Neural progenitor cell (in vitro differentiated cells): ENCODE results near the gene SDHA. TPM values are rescaled to one million over a fixed set of nuclear protein-coding genes. Genes with fewer than 3 reads are reported as not detected.

Source experiments
- DNase-seq: peaks from one replicate; pipeline ENCODE4 v3.0.0-alpha.2; 2016; ENCODE audit warnings: low spot score
- H2AFZ ChIP-seq: fragments of 200-600 bp; sonication (generic); replicated peaks from 2 replicates; pipeline ENCODE4 v1.6.1; 2016; ENCODE audit warnings: antibody characterized with exemption
- H3F3A ChIP-seq: fragments of 200-600 bp; sonication (generic); 2 replicates; pipeline ENCODE4 v1.6.1; 2016; ENCODE audit warnings: antibody characterized with exemption, low read depth
- H3K27ac ChIP-seq: fragments of 200-600 bp; sonication (generic); 2 replicates; pipeline ENCODE4 v1.5.1; 2016; ENCODE audit warnings: mild to moderate bottlenecking
- H3K27me3 ChIP-seq: fragments of 200-600 bp; sonication (generic); 2 replicates; pipeline ENCODE4 v1.6.1; 2016; ENCODE audit warnings: mild to moderate bottlenecking, moderate library complexity
- H3K36me3 ChIP-seq: fragments of 200-600 bp; sonication (generic); 2 replicates; pipeline ENCODE4 v1.5.1; 2016
- H3K4me1 ChIP-seq: fragments of 200-600 bp; sonication (generic); 2 replicates; pipeline ENCODE4 v1.6.1; 2016; ENCODE audit warnings: mixed run types
- H3K4me2 ChIP-seq: fragments of 200-600 bp; sonication (generic); 2 replicates; pipeline ENCODE4 v1.6.1; 2016
- H3K4me3 ChIP-seq: fragments of 200-600 bp; sonication (generic); 2 replicates; pipeline ENCODE4 v1.5.1; 2016
- H3K79me2 ChIP-seq: fragments of 200-600 bp; sonication (generic); 2 replicates; pipeline ENCODE4 v1.6.1; 2016; ENCODE audit warnings: low read depth
- H3K9ac ChIP-seq: fragments of 200-600 bp; sonication (generic); 2 replicates; pipeline ENCODE4 v1.6.1; 2016
- H3K9me3 ChIP-seq: fragments of 200-600 bp; sonication (generic); 2 replicates; pipeline ENCODE4 v1.5.1; 2016; ENCODE audit warnings: low read depth
- H4K20me1 ChIP-seq: fragments of 200-600 bp; sonication (generic); 2 replicates; pipeline ENCODE4 v1.6.1; 2016; ENCODE audit warnings: low read depth
- H3K27ac Mint-ChIP-seq: 3 replicates; pipeline ENCODE4 v1.8.0; 2021; ENCODE audit warnings: mixed read lengths
- H3K27me3 Mint-ChIP-seq: 2 replicates; pipeline ENCODE4 v1.8.0; 2022; ENCODE audit warnings: low read depth, mild to moderate bottlenecking, inconsistent platforms, moderate library complexity, mixed read lengths; ENCODE audit not compliant: insufficient read depth
- H3K36me3 Mint-ChIP-seq: 3 replicates; pipeline ENCODE4 v1.8.0; 2021; ENCODE audit warnings: mixed read lengths
- H3K4me1 Mint-ChIP-seq: 3 replicates; pipeline ENCODE4 v1.8.0; 2021; ENCODE audit warnings: mixed read lengths
- H3K4me3 Mint-ChIP-seq: 3 replicates; pipeline ENCODE4 v1.8.0; 2021; ENCODE audit warnings: mild to moderate bottlenecking, moderate library complexity, mixed read lengths
- H3K9me3 Mint-ChIP-seq: 3 replicates; pipeline ENCODE4 v1.8.0; 2020; ENCODE audit warnings: mixed read lengths
- EZH2 ChIP-seq: fragments of 200-600 bp; sonication (generic); IDR thresholded peaks from 2 replicates; pipeline ENCODE4 v1.6.1; 2017; ENCODE audit warnings: antibody characterized with exemption, mild to moderate bottlenecking, moderate library complexity
- EZH2phosphoT487 ChIP-seq: fragments of 200-600 bp; sonication (generic); IDR thresholded peaks from 2 replicates; pipeline ENCODE4 v1.6.1; 2017; ENCODE audit warnings: antibody characterized with exemption
- total RNA-seq: library from RNA; depleted of rRNA; stranded (reverse); fragments of >200 nt; gene quantifications from 2 replicates; pipeline ENCODE4 v1.2.3, GENCODE V29; 2015; ENCODE audit warnings: low replicate concordance
- TF ChIP-seq, protein P1 (sequence below): fragments of 200-600 bp; sonication (generic); IDR thresholded peaks from 2 replicates; pipeline ENCODE4 v1.5.1; 2017; ENCODE audit warnings: antibody characterized with exemption, mild to moderate bottlenecking

The SDHA gene
- total RNA-seq, 1 donor from 2014 or later, result 47.1 TPM

DNA sequence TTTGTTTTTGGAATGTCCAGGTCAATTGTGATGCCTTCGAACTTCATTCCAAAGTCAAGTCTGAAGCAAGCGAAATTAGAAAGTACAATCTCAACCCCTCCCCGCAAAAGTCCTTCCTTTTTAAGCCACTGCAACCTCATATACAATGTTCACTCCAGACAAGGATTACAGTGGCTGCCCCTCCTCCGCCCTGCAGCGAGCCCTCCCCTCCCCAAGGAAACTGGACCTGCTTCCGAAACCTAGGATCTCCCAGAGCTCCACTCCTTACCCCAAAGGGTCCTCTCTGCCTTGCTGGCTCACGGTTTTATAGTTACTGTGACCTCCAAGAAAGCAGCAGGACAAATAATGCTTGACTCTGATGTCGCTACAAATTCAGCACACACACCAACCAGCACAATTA, 16.4 kb upstream of the SDHA start:
- Mint-ChIP-seq H3K27me3 (peaks cover 11% of the 10 kb centered on the region), H3K4me1 (peaks cover 30% of the 10 kb centered on the region), H3K4me3 (no peak overlapping the region), H3K9me3 (no peaks in the 10 kb centered on the region), H3K36me3 (peaks cover 19% of the 10 kb centered on the region), H3K27ac (peak overlapping the region; percentile 88)
- H3K4me3 ChIP-seq, result no peak overlapping the region
- peaks cover 42% of the 10 kb centered on the region for H4K20me1 ChIP-seq
- no peaks in the 10 kb centered on the region for H3K9me3 ChIP-seq
- no peak for DNase-seq
- H3K4me2 ChIP-seq, result no peak overlapping the region
- no peak overlapping the region for H3K27ac ChIP-seq
- no peaks in the 10 kb centered on the region for H3K36me3 ChIP-seq
- no peak overlapping the region for H3K9ac ChIP-seq
- H3K4me1 ChIP-seq, result peaks cover 19% of the 10 kb centered on the region
- no peak overlapping the region for H2AFZ ChIP-seq
- TF ChIP-seq, protein P1, sequence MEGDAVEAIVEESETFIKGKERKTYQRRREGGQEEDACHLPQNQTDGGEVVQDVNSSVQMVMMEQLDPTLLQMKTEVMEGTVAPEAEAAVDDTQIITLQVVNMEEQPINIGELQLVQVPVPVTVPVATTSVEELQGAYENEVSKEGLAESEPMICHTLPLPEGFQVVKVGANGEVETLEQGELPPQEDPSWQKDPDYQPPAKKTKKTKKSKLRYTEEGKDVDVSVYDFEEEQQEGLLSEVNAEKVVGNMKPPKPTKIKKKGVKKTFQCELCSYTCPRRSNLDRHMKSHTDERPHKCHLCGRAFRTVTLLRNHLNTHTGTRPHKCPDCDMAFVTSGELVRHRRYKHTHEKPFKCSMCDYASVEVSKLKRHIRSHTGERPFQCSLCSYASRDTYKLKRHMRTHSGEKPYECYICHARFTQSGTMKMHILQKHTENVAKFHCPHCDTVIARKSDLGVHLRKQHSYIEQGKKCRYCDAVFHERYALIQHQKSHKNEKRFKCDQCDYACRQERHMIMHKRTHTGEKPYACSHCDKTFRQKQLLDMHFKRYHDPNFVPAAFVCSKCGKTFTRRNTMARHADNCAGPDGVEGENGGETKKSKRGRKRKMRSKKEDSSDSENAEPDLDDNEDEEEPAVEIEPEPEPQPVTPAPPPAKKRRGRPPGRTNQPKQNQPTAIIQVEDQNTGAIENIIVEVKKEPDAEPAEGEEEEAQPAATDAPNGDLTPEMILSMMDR, result no peak
- no peak for TF ChIP-seq EZH2
- no peak for TF ChIP-seq EZH2phosphoT487
- no peaks in the 10 kb centered on the region for H3K27me3 ChIP-seq
- H3K79me2 ChIP-seq, result peaks cover 19% of the 10 kb centered on the region
- H3F3A ChIP-seq, result peaks cover 3% of the 10 kb centered on the region

DNA sequence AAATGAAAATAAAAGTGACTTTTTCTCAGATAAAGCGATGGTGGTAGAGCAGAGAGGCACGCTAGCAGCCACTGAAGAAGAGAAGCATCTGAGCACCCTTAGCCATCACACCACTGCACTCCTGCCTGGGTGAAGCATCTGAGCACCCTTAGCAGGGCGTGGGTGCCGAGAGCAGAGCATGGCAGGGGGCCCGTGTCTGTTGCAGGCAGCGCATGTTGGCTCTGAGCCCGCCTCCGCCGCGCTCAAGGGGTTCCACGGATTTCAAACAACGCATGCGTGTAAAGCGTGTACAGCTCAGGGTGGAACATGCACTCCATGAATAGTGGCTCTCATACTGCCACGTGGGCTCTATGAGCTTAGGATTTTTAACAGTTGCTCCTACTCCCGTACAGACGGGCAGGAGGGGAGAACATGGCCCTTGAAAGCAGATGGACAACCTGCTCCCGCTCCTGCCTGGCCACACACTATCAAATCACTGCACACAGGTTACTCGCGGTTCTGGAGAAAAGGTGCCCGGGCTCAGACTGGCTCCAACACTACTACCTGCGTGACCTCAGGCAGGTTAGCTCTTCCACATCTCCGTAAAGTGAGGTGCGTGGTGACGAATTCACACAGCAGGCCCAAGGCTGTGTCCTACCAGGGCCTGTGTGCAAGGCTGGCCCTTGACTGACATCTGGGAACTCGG, 14.7 kb upstream of the SDHA start:
- Histone ChIP-seq H3K9ac (no peak overlapping the region), H3K27ac (no peak overlapping the region), H3K36me3 (no peaks in the 10 kb centered on the region), H4K20me1 (peaks cover 59% of the 10 kb centered on the region), H2AFZ (no peak overlapping the region), H3F3A (peaks cover 3% of the 10 kb centered on the region), H3K4me2 (no peak overlapping the region), H3K4me1 (peaks cover 19% of the 10 kb centered on the region), H3K4me3 (no peak overlapping the region), H3K9me3 (no peaks in the 10 kb centered on the region), H3K27me3 (no peaks in the 10 kb centered on the region), H3K79me2 (peaks cover 36% of the 10 kb centered on the region)
- Mint-ChIP-seq H3K36me3 (peaks cover 25% of the 10 kb centered on the region), H3K27ac (no peak overlapping the region), H3K9me3 (no peaks in the 10 kb centered on the region), H3K27me3 (peaks cover 11% of the 10 kb centered on the region), H3K4me1 (peaks cover 33% of the 10 kb centered on the region), H3K4me3 (no peak overlapping the region)
- DNase-seq, result no peak
- TF ChIP-seq EZH2phosphoT487 (no peak), EZH2 (no peak)
- TF ChIP-seq, protein P1, result no peak

DNA sequence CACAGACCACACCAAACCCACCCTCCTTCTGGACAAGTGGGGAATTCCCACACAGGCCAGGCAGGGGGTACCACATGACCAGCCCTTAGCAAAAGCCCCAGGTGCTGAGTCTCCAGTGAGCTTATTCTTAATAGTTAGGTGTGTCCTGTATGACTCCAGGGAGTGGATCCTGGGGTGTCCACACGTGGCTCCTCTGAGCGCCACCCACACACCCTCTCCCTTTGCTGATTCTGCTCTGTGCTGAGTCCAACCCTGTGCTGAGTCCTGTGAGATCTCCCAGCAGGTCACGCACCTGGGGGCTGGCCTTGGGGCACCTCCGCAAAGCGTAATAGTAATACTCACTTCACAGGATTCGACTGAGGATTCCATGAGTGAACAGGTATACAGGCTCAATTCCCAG, 14.1 kb upstream of the SDHA start:
- Histone ChIP-seq H4K20me1 (peaks cover 65% of the 10 kb centered on the region), H3K4me3 (no peak overlapping the region), H3K9ac (no peak overlapping the region), H3F3A (peaks cover 3% of the 10 kb centered on the region), H3K79me2 (peaks cover 42% of the 10 kb centered on the region), H3K27ac (no peak overlapping the region), H3K4me2 (no peak overlapping the region), H2AFZ (no peak overlapping the region), H3K27me3 (no peaks in the 10 kb centered on the region), H3K36me3 (no peaks in the 10 kb centered on the region), H3K9me3 (no peaks in the 10 kb centered on the region), H3K4me1 (peaks cover 19% of the 10 kb centered on the region)
- H3K36me3 Mint-ChIP-seq, result peaks cover 25% of the 10 kb centered on the region
- H3K4me1 Mint-ChIP-seq, result peaks cover 33% of the 10 kb centered on the region
- H3K4me3 Mint-ChIP-seq, result no peak overlapping the region
- TF ChIP-seq EZH2phosphoT487, result no peak
- TF ChIP-seq EZH2, result no peak
- TF ChIP-seq, protein P1, result no peak
- no peaks in the 10 kb centered on the region for H3K9me3 Mint-ChIP-seq
- H3K27ac Mint-ChIP-seq, result no peak overlapping the region
- H3K27me3 Mint-ChIP-seq, result peaks cover 11% of the 10 kb centered on the region
- DNase-seq, result no peak
